LNCAP (cell line): ENCODE measurements around the gene CBLB.

ENCODE experiments used
- TF ChIP-seq, protein P1 (sequence below): fragments of 450-650 bp; IDR thresholded peaks from 2 replicates; pipeline ENCODE4 v1.5.1; 2017; ENCODE audit warnings: mild to moderate bottlenecking

Gene CBLB

DNA sequence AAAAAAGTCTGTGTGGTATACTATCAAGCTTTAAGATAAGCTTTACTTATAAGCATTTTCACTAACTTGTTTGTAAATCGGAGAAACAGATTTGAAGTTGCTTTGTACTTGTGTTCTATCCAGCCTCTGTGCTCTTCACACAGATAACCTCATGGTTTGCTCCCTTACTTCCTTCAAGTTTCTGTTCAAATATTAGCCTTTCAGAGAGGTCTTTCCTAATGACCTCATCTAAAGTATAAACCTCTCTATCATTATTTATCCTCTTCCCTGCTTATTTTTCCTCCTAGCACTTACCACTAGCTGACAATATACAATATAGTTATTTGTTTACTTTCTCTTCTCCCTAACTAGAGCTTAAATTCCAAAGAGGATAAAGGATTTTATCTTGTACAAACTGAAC is 180.0 kb downstream of the CBLB start:
- TF ChIP-seq, protein P1, sequence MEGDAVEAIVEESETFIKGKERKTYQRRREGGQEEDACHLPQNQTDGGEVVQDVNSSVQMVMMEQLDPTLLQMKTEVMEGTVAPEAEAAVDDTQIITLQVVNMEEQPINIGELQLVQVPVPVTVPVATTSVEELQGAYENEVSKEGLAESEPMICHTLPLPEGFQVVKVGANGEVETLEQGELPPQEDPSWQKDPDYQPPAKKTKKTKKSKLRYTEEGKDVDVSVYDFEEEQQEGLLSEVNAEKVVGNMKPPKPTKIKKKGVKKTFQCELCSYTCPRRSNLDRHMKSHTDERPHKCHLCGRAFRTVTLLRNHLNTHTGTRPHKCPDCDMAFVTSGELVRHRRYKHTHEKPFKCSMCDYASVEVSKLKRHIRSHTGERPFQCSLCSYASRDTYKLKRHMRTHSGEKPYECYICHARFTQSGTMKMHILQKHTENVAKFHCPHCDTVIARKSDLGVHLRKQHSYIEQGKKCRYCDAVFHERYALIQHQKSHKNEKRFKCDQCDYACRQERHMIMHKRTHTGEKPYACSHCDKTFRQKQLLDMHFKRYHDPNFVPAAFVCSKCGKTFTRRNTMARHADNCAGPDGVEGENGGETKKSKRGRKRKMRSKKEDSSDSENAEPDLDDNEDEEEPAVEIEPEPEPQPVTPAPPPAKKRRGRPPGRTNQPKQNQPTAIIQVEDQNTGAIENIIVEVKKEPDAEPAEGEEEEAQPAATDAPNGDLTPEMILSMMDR: no peak

DNA sequence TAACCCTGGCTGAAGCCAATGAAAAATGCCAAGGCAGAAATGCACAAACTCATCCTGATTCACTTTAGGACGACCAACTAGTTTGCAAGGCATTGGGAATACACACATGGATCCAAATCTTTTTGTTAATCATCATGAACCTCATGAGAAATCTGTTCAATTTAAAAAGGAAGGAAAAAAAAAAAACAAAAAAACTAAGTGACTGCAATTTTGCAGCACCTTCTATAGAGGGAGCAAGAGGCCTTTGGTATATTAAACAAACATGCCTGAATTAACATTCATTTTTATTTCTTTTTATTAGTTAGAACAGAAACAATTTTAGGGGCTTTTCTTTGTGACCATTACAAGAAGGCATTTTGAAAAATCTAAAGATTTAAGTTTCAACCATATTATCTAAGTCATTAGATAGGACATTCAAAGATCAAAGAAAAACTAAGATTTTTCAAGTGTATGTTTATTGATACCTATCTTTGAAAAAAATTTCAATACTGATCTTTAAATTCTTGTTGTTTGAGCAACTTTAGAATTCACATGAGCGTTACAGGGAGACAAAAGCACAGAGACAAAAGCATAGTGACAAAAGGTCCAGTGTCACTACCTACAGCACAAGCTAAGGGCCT is 182.4 kb downstream of the CBLB start:
- TF ChIP-seq, protein P1: peak; percentile 83

DNA sequence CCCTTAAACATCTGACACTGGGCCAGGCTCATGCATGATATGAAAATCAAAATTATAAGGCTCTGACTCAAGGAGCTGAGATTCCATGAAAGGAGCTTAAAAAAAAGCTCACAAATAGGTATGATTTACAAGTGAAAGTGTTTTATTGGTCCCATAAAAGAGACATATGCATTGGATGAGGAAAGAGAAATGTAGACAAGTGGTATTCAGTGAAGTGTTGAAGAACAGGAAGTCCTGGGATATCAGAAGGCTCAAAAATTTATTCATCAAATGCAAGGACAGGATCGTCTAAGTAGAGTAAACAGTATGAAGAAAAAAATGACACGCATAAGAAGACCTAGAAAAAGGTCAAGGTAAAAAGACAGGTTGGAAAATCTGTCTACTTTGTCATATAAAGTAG is 188.9 kb downstream of the CBLB start:
- TF ChIP-seq, protein P1: no peak

DNA sequence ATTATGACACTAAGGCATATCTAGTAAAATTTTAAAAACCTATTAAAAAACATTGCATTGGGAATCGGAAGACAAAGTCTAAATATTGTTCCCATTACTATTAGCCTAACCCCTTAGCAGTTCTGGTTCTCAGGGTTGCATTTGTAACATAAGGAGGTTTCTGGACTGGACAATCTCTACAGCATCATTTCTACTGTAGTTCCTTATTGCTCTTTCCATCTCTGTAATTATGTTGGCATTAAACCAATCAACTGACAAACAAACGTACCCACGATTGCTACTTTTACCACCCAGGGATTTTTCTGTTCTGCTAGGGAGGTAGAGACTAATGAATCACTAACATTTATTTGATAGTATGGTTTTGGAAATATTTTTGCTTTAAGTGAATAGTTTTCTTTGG is 190.8 kb downstream of the CBLB start:
- TF ChIP-seq, protein P1: no peak

DNA sequence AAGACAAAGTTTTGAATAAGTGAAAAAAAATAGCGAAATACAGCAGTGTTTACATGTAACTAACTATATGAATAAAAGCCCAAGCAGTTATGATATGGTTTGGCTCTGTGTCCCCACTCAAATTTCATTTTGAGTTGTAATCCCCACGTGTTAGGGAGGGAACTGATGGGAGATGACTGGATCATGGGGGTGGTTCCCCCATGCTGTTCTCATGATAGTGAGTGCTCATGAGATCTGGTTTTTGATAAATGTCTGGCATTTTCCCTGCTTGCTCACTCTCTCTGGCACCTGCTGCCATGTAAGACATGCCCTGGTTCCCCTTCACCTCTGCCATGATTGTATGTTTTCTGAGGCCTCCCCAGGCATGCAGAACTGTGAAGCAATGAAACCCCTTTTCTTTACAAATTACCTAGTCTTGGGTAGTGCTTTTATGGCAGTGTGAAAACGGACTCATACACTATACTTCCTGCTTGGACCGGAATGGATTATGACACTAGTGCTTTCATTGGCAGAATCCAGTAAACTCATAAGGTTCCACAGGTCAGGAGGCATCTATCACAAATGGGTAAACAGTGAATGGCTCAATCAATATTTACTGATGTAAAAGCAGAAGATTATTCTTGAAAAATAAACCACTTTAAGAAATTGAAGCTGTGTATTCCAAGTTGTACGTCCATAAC is 192.1 kb downstream of the CBLB start:
- TF ChIP-seq, protein P1: no peak

DNA sequence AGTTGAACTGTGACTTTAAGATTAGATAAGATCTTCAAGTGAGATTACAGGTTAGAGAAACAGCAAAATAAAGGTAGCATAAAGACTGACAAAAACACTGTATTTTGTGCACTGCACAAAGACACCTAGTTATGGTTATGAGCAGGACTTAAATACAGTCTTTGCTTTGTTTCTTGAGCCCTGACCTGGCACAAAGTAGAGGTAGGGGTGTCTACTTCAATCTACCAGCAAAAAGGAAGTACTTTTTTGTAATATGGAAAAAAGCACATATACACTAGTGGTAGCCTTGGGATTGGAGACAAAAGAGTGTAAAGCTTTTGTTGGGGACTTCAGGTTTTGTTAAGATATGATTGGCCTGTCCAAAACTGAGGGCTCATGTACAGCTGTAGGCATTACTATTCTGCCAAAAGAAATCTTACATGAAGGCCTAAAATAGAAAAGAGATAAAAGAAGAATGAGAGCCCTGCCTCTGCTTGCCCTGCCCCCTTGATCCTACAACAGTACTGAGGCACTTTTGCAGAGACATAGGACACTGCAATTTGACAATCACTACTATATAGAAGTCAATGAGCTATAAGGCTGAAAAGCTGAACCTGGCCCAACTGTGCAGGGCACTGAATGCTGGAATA is 194.3 kb downstream of the CBLB start:
- TF ChIP-seq, protein P1: no peak

DNA sequence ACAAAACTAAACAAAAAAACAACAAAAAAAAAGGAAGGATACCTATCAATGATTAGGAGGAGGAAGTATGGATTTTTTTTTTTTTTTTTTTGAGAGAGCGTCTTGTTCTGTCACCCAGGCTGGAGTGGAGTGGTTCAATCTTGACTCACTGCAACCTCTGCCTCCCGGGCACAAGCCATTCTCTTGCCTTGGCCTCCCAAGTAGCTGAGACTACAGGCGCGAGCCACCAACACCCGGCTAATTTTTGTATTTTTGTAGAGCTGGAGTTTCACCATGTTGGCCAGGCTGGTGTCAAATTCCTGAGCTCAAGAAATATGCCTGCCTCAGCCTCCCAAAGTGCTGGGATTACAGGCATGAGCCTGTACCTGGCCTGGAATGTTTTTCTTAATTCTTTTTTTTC is 195.8 kb downstream of the CBLB start:
- TF ChIP-seq, protein P1: no peak
